ENCODE results near the gene CDCA4.

- TF ChIP-seq TAF1 (IDR thresholded peaks at IDR 0.05; ENCODE audit: borderline replicate concordance, insufficient read depth, low read length), result no peak
- no peak for TF ChIP-seq POLR2AphosphoS5 (IDR thresholded peaks at IDR 0.05; ENCODE audit: low read depth, low read length)
- TF ChIP-seq, protein P1, sequence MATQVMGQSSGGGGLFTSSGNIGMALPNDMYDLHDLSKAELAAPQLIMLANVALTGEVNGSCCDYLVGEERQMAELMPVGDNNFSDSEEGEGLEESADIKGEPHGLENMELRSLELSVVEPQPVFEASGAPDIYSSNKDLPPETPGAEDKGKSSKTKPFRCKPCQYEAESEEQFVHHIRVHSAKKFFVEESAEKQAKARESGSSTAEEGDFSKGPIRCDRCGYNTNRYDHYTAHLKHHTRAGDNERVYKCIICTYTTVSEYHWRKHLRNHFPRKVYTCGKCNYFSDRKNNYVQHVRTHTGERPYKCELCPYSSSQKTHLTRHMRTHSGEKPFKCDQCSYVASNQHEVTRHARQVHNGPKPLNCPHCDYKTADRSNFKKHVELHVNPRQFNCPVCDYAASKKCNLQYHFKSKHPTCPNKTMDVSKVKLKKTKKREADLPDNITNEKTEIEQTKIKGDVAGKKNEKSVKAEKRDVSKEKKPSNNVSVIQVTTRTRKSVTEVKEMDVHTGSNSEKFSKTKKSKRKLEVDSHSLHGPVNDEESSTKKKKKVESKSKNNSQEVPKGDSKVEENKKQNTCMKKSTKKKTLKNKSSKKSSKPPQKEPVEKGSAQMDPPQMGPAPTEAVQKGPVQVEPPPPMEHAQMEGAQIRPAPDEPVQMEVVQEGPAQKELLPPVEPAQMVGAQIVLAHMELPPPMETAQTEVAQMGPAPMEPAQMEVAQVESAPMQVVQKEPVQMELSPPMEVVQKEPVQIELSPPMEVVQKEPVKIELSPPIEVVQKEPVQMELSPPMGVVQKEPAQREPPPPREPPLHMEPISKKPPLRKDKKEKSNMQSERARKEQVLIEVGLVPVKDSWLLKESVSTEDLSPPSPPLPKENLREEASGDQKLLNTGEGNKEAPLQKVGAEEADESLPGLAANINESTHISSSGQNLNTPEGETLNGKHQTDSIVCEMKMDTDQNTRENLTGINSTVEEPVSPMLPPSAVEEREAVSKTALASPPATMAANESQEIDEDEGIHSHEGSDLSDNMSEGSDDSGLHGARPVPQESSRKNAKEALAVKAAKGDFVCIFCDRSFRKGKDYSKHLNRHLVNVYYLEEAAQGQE (IDR thresholded peaks at IDR 0.05; ENCODE audit: insufficient read depth in 1 of 2, low read depth in 2 of 2, low read length in 2 of 2), result no peak
- TF ChIP-seq SIN3A (IDR thresholded peaks at IDR 0.05; ENCODE audit: borderline replicate concordance, insufficient read depth, low read length), result no peak
- no peak for TF ChIP-seq FOXP2 (optimal IDR thresholded peaks at IDR 0.05; ENCODE audit: borderline replicate concordance, extremely low read depth, extremely low read length, insufficient read depth)
Observed at GRCh38 chr14:105030836-105031396, 10.0 kb upstream of the CDCA4 start.
